OCI-LY3 (cell line): ENCODE data around the gene MYD88.

ENCODE experiments used
- H2AFZ ChIP-seq: fragments of 200-600, 300-600 bp; shearing (Covaris generic); 2 replicates; pipeline ENCODE4 v1.6.0; 2014; ENCODE audit warnings: antibody characterized with exemption, low read depth, low read length
- H3K27ac ChIP-seq: fragments of 200-600, 300-600 bp; sonication (generic); 2 replicates; pipeline ENCODE4 v1.5.1; 2014; ENCODE audit warnings: mild to moderate bottlenecking, low read length, moderate library complexity, mixed read lengths
- H3K27me3 ChIP-seq: fragments of 200-600, 300-600 bp; sonication (generic); 2 replicates; pipeline ENCODE4 v1.6.1; 2014; ENCODE audit warnings: low read depth, low read length, mixed read lengths
- H3K36me3 ChIP-seq: fragments of 200-600, 300-600 bp; sonication (generic); replicated peaks from 2 replicates; pipeline ENCODE3; 2014; ENCODE audit warnings: low read depth, low read length, mixed read lengths
- H3K4me1 ChIP-seq: fragments of 300-600, 200-600 bp; sonication (generic); 2 replicates; pipeline ENCODE4 v1.6.1; 2014; ENCODE audit warnings: low read length, mixed read lengths
- H3K4me2 ChIP-seq: fragments of 200-600, 300-600 bp; sonication (generic); 2 replicates; pipeline ENCODE4 v1.6.1; 2014; ENCODE audit warnings: low read length, mixed read lengths
- H3K4me3 ChIP-seq: fragments of 300-600, 200-600 bp; sonication (generic); 2 replicates; pipeline ENCODE4 v1.5.1; 2014; ENCODE audit warnings: antibody characterized with exemption, mild to moderate bottlenecking, low read length, moderate library complexity
- H3K79me2 ChIP-seq: fragments of 300-600, 200-600 bp; shearing (Covaris generic); 2 replicates; pipeline ENCODE4 v1.6.1; 2014; ENCODE audit warnings: mild to moderate bottlenecking, low read length, mixed read lengths
- H3K9ac ChIP-seq: fragments of 300-600, 200-600 bp; shearing (Covaris generic); 2 replicates; pipeline ENCODE4 v1.6.0; 2014; ENCODE audit warnings: mild to moderate bottlenecking, low read length, moderate library complexity
- H3K9me3 ChIP-seq: fragments of 200-600, 300-600 bp; shearing (Covaris generic); 2 replicates; pipeline ENCODE4 v1.6.1; 2014; ENCODE audit warnings: low read length, mixed read lengths; ENCODE audit not compliant: insufficient read depth
- H4K20me1 ChIP-seq: fragments of 200-600, 300-600 bp; sonication (generic); 2 replicates; pipeline ENCODE4 v1.6.1; 2016; ENCODE audit warnings: low read length, mixed read lengths; ENCODE audit not compliant: insufficient read depth
- EZH2phosphoT487 ChIP-seq: fragments of 200-600 bp; shearing (Covaris generic); IDR thresholded peaks from 2 replicates; pipeline ENCODE4 v1.6.1; 2018; ENCODE audit warnings: antibody characterized with exemption, mixed run types, low read depth
- TF ChIP-seq, protein P1 (sequence below): fragments of 200-600, 300-600 bp; sonication (generic); IDR thresholded peaks from 2 replicates; pipeline ENCODE4 v1.5.1; 2014; ENCODE audit warnings: antibody characterized with exemption, low read length, low read depth

MYD88 gene

DNA sequence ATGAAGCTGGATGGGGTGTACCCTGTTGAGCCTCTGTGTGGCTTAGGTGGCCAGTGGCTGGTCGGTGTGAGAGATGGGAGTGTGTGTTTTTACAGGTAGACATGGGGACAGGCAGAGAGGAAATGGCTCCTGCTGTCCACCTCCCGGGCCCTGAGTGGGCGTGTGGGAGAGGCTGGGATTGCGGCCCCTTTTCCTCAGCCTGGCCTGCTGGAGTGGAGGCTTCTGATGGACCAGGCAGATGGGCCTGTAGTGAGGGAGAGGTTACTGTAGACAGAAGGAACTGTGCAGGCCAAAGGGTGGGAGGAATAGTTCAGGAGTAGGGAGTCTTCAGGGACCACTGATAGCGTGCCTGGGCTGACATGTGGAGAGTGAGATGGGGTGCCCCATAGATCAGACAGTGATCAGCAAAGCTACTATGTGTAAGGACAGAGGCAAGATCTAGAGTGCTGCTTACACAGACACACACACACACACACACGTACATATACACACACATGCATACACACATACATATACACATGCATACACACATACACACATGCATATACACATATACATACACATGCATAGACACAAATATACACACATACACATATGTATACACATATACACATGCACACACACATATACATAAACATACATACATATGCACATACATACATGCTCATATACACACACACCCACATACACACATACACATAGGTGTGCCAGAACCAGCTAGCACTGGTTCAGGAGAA lies 28.0 kb upstream of the MYD88 start:
- peaks cover 11% of the 10 kb centered on the region for H3K4me1 ChIP-seq
- no peaks in the 10 kb centered on the region for H4K20me1 ChIP-seq
- H3K4me3 ChIP-seq = no peak overlapping the region
- H3K36me3 ChIP-seq = no peaks in the 10 kb centered on the region
- TF ChIP-seq, protein P1, sequence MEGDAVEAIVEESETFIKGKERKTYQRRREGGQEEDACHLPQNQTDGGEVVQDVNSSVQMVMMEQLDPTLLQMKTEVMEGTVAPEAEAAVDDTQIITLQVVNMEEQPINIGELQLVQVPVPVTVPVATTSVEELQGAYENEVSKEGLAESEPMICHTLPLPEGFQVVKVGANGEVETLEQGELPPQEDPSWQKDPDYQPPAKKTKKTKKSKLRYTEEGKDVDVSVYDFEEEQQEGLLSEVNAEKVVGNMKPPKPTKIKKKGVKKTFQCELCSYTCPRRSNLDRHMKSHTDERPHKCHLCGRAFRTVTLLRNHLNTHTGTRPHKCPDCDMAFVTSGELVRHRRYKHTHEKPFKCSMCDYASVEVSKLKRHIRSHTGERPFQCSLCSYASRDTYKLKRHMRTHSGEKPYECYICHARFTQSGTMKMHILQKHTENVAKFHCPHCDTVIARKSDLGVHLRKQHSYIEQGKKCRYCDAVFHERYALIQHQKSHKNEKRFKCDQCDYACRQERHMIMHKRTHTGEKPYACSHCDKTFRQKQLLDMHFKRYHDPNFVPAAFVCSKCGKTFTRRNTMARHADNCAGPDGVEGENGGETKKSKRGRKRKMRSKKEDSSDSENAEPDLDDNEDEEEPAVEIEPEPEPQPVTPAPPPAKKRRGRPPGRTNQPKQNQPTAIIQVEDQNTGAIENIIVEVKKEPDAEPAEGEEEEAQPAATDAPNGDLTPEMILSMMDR = no peak
- no peak for TF ChIP-seq EZH2phosphoT487
- no peak overlapping the region for H3K4me2 ChIP-seq
- H3K79me2 ChIP-seq = no peaks in the 10 kb centered on the region
- 0 out of 2 replicates have a peak, but pooled peaks cover 3% of the 10 kb centered on the region for H3K27me3 ChIP-seq
- no peak overlapping the region for H2AFZ ChIP-seq
- H3K27ac ChIP-seq = no peak overlapping the region
- no peaks in the 10 kb centered on the region for H3K9me3 ChIP-seq
- H3K9ac ChIP-seq = no peak overlapping the region

DNA sequence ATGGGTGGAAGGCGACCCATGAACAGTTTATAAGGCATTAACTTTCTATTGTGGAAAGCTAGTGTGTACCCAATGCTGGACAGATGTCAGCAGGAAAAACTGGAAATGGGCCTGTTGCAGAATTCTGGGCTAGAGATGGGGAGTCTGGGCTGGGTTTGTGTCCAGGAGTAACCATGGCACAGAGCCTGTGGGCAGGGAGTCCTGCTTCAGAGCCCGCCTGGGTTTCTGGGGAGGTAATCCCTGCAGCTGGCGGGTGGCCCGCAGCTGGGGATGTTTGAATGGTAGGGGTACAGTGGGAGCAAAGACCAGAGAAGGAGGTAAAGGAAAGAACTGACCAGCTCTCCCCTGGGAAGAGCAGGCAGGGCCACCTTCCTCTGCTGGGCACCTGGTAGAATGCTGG lies 27.3 kb upstream of the MYD88 start:
- Histone ChIP-seq H3K27me3 (0 out of 2 replicates have a peak, but pooled peaks cover 3% of the 10 kb centered on the region), H3K4me2 (no peak overlapping the region), H4K20me1 (no peaks in the 10 kb centered on the region), H2AFZ (no peak overlapping the region), H3K4me3 (no peak overlapping the region), H3K9me3 (no peaks in the 10 kb centered on the region), H3K4me1 (peaks cover 18% of the 10 kb centered on the region), H3K36me3 (no peaks in the 10 kb centered on the region), H3K79me2 (no peaks in the 10 kb centered on the region), H3K27ac (no peak overlapping the region), H3K9ac (no peak overlapping the region)
- TF ChIP-seq EZH2phosphoT487 = no peak
- TF ChIP-seq, protein P1 = no peak

- no peak for TF ChIP-seq EZH2phosphoT487
- TF ChIP-seq, protein P1 = no peak
- no peak overlapping the region for H3K4me3 ChIP-seq
- no peak overlapping the region for H3K27ac ChIP-seq
- peaks cover 22% of the 10 kb centered on the region for H3K4me1 ChIP-seq
- H2AFZ ChIP-seq = no peak overlapping the region
- H4K20me1 ChIP-seq = no peaks in the 10 kb centered on the region
- H3K9ac ChIP-seq = no peak overlapping the region
- no peaks in the 10 kb centered on the region for H3K36me3 ChIP-seq
- H3K4me2 ChIP-seq = no peak overlapping the region
- H3K79me2 ChIP-seq = no peaks in the 10 kb centered on the region
- H3K9me3 ChIP-seq = no peaks in the 10 kb centered on the region
- H3K27me3 ChIP-seq = 0 out of 2 replicates have a peak, but pooled peaks cover 3% of the 10 kb centered on the region
These were observed 26.6 kb upstream of the MYD88 start for GRCh38 chr3:38111696-38112377.

DNA sequence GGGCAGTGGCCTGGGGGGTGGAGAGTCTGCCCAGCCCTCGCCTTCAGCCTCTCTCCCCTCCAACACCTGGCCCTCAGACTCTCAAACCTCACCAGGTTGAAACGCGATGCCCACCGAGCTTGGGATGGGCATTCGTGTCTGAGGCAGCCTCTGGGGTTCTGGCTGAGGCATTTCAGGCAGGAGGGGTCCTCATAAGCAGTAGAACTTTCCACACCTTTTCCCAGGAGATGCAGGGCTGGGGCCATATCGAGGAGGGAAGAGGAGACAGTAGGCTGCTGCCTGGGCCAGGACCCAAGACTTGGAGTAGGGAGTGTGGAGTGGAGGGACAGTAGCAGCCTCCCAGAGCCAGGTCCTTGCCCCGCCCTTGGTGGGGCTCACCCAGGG lies 26.1 kb upstream of the MYD88 start:
- Histone ChIP-seq H3K4me1 (peaks cover 22% of the 10 kb centered on the region), H3K27ac (no peak overlapping the region), H3K4me3 (no peak overlapping the region), H2AFZ (no peak overlapping the region), H3K27me3 (0 out of 2 replicates have a peak, but pooled peaks cover 3% of the 10 kb centered on the region), H3K79me2 (no peaks in the 10 kb centered on the region), H3K4me2 (no peak overlapping the region), H3K9me3 (no peaks in the 10 kb centered on the region), H4K20me1 (no peaks in the 10 kb centered on the region), H3K9ac (no peak overlapping the region), H3K36me3 (no peaks in the 10 kb centered on the region)
- TF ChIP-seq EZH2phosphoT487 = no peak
- TF ChIP-seq, protein P1 = no peak
